Activated T-helper 9 cell treated with anti-CD3 and anti-CD28 coated beads, Interleukin-2, amount 50 U/mL, for 16 hours (primary cell): ENCODE data around the gene UBB.

Experiments
- DNase-seq: peaks from one replicate; pipeline ENCODE4 v3.0.0-alpha.2; 2020; ENCODE audit warnings: low read depth

The UBB gene

GRCh38 chr17:16419074-16419928, 38.4 kb downstream of the UBB start:
- DNase-seq: peak; percentile 52

GRCh38 chr17:16419929-16420271, 39.0 kb downstream of the UBB start:
- peak; percentile 37 for DNase-seq

GRCh38 chr17:16422416-16422815, 41.5 kb downstream of the UBB start:
- no peak for DNase-seq

- DNase-seq: no peak
Measured at GRCh38 chr17:16423226-16423872, 42.5 kb downstream of the UBB start.

GRCh38 chr17:16425202-16425601, 44.3 kb downstream of the UBB start:
- no peak for DNase-seq

GRCh38 chr17:16425698-16426659, 45.1 kb downstream of the UBB start:
- no peak for DNase-seq

- no peak for DNase-seq
Measured at GRCh38 chr17:16427020-16427419, 46.1 kb downstream of the UBB start.

- no peak for DNase-seq
Measured at GRCh38 chr17:16428098-16428882, 47.4 kb downstream of the UBB start.

- DNase-seq: no peak
Measured at GRCh38 chr17:16429083-16429482, 48.2 kb downstream of the UBB start.

- DNase-seq: no peak
Measured at GRCh38 chr17:16430650-16431049, 49.8 kb downstream of the UBB start.

GRCh38 chr17:16432017-16432416, 51.1 kb downstream of the UBB start:
- no peak for DNase-seq
